Sigmoid colon (tissue), 7 donors: ENCODE measurements around the gene AKR1B15. TPM values are rescaled to one million over a fixed set of nuclear protein-coding genes. Genes with fewer than 3 reads are reported as not detected.

Source experiments
- DNase-seq: peaks from one replicate; pipeline ENCODE4 v3.0.0-alpha.2; 2019
- H3K27ac ChIP-seq, 4 donors: fragments of 200-600 bp; sonication (generic); one replicate each; pipeline ENCODE4 v1.5.1; 2016 to 2019; ENCODE audit warnings: mild to moderate bottlenecking in 1 of 4
- H3K27me3 ChIP-seq, 3 donors: fragments of 200-600 bp; sonication (generic); one replicate each; pipeline ENCODE4 v1.5.1; 2019; ENCODE audit warnings: mild to moderate bottlenecking in 1 of 3
- H3K36me3 ChIP-seq, 4 donors: fragments of 200-600 bp; sonication (generic); one replicate each; pipeline ENCODE4 v1.5.1; 2016 to 2019
- H3K4me1 ChIP-seq, 4 donors: fragments of 200-600 bp; sonication (generic); one replicate each; pipeline ENCODE4 v1.5.1; 2017 to 2019
- H3K4me3 ChIP-seq, 4 donors: fragments of 200-600 bp; sonication (generic); one replicate each; pipeline ENCODE4 v1.5.1; 2017 to 2019; ENCODE audit warnings: mild to moderate bottlenecking in 2 of 4, moderate library complexity in 1 of 4
- H3K9me3 ChIP-seq, 4 donors: fragments of 200-600 bp in 3 of 4; sonication (generic) in 3 of 4; one replicate each; pipeline versions ENCODE4 v1.5.1 to v1.6.1; 2013 to 2019
- CTCF ChIP-seq, 4 experiments: fragments of 450-650 bp in 3 of 4; fragments of 200-600 bp in 1 of 4; IDR thresholded peaks; one replicate each; pipeline ENCODE4 v1.5.1; 2016 to 2019; ENCODE audit warnings: antibody characterized with exemption in 4 of 4, mild to moderate bottlenecking in 3 of 4, moderate library complexity in 2 of 4
- EP300 ChIP-seq, 4 donors: sonication (generic); formaldehyde crosslinking; IDR thresholded peaks; one replicate each; pipeline ENCODE4 v1.6.1; 2017; ENCODE audit warnings: antibody characterized with exemption in 4 of 4
- POLR2A ChIP-seq, 2 donors: fragments of 450-650 bp; IDR thresholded peaks; one replicate each; pipeline ENCODE4 v1.6.1; 2016; ENCODE audit warnings: antibody characterized with exemption in 2 of 2, mild to moderate bottlenecking in 2 of 2, moderate library complexity in 2 of 2
- POLR2AphosphoS5 ChIP-seq, 4 donors: sonication (generic); formaldehyde crosslinking; IDR thresholded peaks; one replicate each; pipeline ENCODE4 v1.6.1; 2017; ENCODE audit warnings: antibody characterized with exemption in 4 of 4
- WGBS, 2 donors: extraction: QIAGEN DNeasy Blood & Tissue Kit; methylation state at CpG; one replicate each; pipeline ENCODE4 v1.1.7; 2013; 5-methylcytosine and 5-hydroxymethylcytosine counted together
- intact Hi-C: fragments of 100-400 bp; cut with DNase I; formaldehyde crosslinking; loops from one replicate; pipeline ENCODE4 v1.15.1; 2023
- polyA plus RNA-seq, 3 donors: library from polyadenylated mRNA; stranded (reverse); fragments of 200-250 nt; gene quantifications; one replicate each; pipeline ENCODE4 v1.2.3, GENCODE V29; 2013
- total RNA-seq, 4 donors: library from RNA; depleted of rRNA; stranded (reverse); fragments of >200 nt; gene quantifications; one replicate each; pipeline ENCODE4 v1.1.0, GENCODE V29; 2016
- donor health status: healthy with polysubstance abuse.
- donor health status: Bipolar disorder and iron deficiency.
- donor health status: healthy.

The AKR1B15 gene
- total and polyA plus RNA-seq, 7 donors: 0.22 TPM; not detected in 6

GRCh38 chr7:134504660-134505164 lies 44.2 kb upstream of the AKR1B15 start:
- intact Hi-C loops: no loop called here
- no peak overlapping the region for H3K27ac ChIP-seq
- no peaks in the 10 kb centered on the region for H3K9me3 ChIP-seq
- no peak for TF ChIP-seq POLR2AphosphoS5 (IDR thresholded peaks at IDR 0.05)
- no peak for DNase-seq
- H3K4me1 ChIP-seq: no peaks in the 10 kb centered on the region
- no peak overlapping the region for H3K4me3 ChIP-seq
- H3K27me3 ChIP-seq: no peaks in the 10 kb centered on the region
- 79 to 82% methylated on average over 3 of the region's 3 CpGs for WGBS, 2 donors
- H3K36me3 ChIP-seq: no peaks in the 10 kb centered on the region

GRCh38 chr7:134505856-134506255 lies 43.1 kb upstream of the AKR1B15 start:
- H3K36me3 ChIP-seq: no peaks in the 10 kb centered on the region
- no peak overlapping the region for H3K4me3 ChIP-seq
- H3K27ac ChIP-seq: no peak overlapping the region
- no peaks in the 10 kb centered on the region for H3K27me3 ChIP-seq
- no peak for DNase-seq
- H3K9me3 ChIP-seq: no peaks in the 10 kb centered on the region
- WGBS, 2 donors: 69 to 86% methylated on average over 4 of the region's 4 CpGs
- intact Hi-C loops: no loop called here
- TF ChIP-seq POLR2A (IDR thresholded peaks at IDR 0.05) (no peak), EP300 (IDR thresholded peaks at IDR 0.05) (no peak), POLR2AphosphoS5 (IDR thresholded peaks at IDR 0.05) (no peak), CTCF (IDR thresholded peaks at IDR 0.05) (no peak)
- no peaks in the 10 kb centered on the region for H3K4me1 ChIP-seq

- TF ChIP-seq POLR2A (IDR thresholded peaks at IDR 0.05): no peak
- TF ChIP-seq CTCF (IDR thresholded peaks at IDR 0.05): no peak
- TF ChIP-seq POLR2AphosphoS5 (IDR thresholded peaks at IDR 0.05): no peak
- TF ChIP-seq EP300 (IDR thresholded peaks at IDR 0.05): no peak
- 85 to 90% methylated on average over 1 of the region's 1 CpG for WGBS, 2 donors
Observed at GRCh38 chr7:134509010-134509409, 39.9 kb upstream of the AKR1B15 start.

GRCh38 chr7:134510646-134511045 lies 38.3 kb upstream of the AKR1B15 start:
- H3K4me3 ChIP-seq: no peak overlapping the region
- DNase-seq: no peak
- no peak for TF ChIP-seq POLR2AphosphoS5 (IDR thresholded peaks at IDR 0.05)
- no peak for TF ChIP-seq POLR2A (IDR thresholded peaks at IDR 0.05)
- TF ChIP-seq EP300 (IDR thresholded peaks at IDR 0.05): no peak
- no peak for TF ChIP-seq CTCF (IDR thresholded peaks at IDR 0.05)
- H3K27ac ChIP-seq: no peak overlapping the region
- intact Hi-C loops: no loop called here
- 88 to 93% methylated on average over 5 of the region's 5 CpGs for WGBS, 2 donors
- H3K36me3 ChIP-seq: no peaks in the 10 kb centered on the region
- no peaks in the 10 kb centered on the region for H3K9me3 ChIP-seq
- no peaks in the 10 kb centered on the region for H3K27me3 ChIP-seq
- H3K4me1 ChIP-seq: peaks cover 0 to 6% (median 0%) of the 10 kb centered on the region in 4 donors

More at GRCh38 chr7:134509010-134509409, 39.9 kb upstream of the AKR1B15 start:
- Histone ChIP-seq H3K27me3 (no peaks in the 10 kb centered on the region), H3K4me1 (no peaks in the 10 kb centered on the region), H3K4me3 (no peak overlapping the region), H3K9me3 (no peaks in the 10 kb centered on the region), H3K36me3 (no peaks in the 10 kb centered on the region), H3K27ac (no peak overlapping the region)
- intact Hi-C loops: no loop called here
- no peak for DNase-seq

DNA sequence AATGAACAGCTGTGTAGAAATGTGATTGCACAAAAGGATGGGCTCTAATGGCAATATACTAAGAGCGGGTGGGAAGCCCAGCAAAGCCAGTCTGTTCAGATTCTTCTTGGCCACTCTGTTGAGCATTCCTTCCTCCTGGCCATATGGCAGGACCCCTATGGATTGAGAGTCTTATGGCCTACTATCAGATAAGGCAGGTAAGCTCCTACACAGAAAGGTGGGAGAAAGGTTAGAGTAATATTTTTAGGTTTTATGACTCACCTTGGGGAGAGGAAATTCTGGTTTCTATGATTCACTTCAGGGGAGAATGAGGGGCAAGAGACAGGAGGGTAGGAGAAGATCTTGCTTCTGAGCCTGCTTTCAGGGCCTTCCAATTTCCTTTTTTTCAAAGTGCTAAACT lies 36.6 kb upstream of the AKR1B15 start:
- Histone ChIP-seq H3K27ac (no peak overlapping the region), H3K4me3 (no peak overlapping the region), H3K9me3 (no peaks in the 10 kb centered on the region), H3K27me3 (no peaks in the 10 kb centered on the region), H3K4me1 (peaks cover 0 to 6% (median 0%) of the 10 kb centered on the region in 4 donors), H3K36me3 (no peaks in the 10 kb centered on the region)
- intact Hi-C loops: loop anchor here (2.0 kb wide), 1 partner anchor 79 kb away; no protein-coding TSS in a partner anchor
- TF ChIP-seq POLR2A (IDR thresholded peaks at IDR 0.05): no peak
- no peak for TF ChIP-seq POLR2AphosphoS5 (IDR thresholded peaks at IDR 0.05)
- no peak for TF ChIP-seq CTCF (IDR thresholded peaks at IDR 0.05)
- no peak for TF ChIP-seq EP300 (IDR thresholded peaks at IDR 0.05)
- no peak for DNase-seq
- 88 to 93% methylated on average over 1 of the region's 1 CpG for WGBS, 2 donors
